GM19452 (cell line): ENCODE results near the gene MEGF11.

Experiments
- ATAC-seq: cut with Tn5 transposase; IDR thresholded peaks from one replicate; pipeline ENCODE4 v1.9.1; 2021; ENCODE audit not compliant: unreplicated experiment

Gene MEGF11

DNA sequence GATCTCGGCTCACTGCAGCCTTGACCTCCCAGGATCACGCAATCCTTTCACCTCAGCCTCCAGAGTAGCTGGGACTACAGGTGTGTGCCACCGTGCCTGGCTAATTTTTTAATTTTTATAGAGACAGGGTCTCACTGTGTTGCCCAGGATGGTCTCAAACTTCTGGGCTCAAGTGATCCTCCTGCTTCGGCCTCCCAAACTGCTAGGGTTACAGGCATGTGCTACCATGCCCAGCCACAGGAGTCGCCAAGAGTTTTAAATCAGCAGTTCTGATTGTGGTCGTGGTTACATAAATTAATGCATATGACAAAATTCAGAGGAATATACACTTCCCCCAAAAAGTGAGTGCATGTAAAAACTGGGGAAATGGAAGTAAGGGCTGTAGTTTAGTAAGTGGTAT, 32.9 kb downstream of the MEGF11 start:
- ATAC-seq = no peak

GRCh38 chr15:66219339-66219738, 34.2 kb downstream of the MEGF11 start:
- no peak for ATAC-seq

GRCh38 chr15:66216806-66217205, 36.7 kb downstream of the MEGF11 start:
- ATAC-seq = no peak

DNA sequence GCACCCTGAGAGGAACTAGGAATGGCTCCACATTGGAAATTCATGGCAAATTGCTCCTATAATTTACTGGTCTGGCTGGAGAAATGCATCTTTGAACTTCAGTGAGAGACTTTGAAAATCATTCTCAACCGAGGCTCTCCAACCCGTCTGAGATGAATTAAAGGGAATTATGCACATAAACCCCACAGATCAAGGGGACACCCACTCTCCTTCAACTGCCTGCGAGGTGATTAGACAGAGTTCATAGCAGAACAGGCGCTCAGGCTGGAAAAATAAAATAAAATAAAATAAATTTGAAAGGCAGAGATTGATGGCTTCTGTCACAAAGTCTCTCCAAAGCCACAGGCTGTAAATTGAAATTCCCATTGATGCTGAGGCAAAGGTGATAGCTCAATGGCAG, 37.7 kb downstream of the MEGF11 start:
- ATAC-seq = no peak

GRCh38 chr15:66214246-66214645, 39.3 kb downstream of the MEGF11 start:
- no peak for ATAC-seq

DNA sequence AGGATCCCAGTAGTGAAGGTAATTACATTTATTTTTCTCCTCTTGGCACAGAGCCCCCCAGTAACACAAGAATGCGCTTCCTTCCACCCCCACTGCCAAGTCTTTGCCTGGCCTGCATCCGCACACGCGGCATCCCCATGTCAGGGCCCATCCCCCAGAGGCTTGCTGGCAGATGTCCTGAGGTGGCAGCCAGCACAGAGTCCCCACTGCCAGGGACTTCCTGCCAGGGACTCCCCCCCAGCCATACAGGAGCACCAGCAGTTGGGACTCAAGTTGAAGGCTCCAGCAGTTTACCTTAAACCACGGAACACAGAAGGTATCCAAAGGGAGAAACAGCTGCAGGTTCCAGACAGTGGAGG, 41.0 kb downstream of the MEGF11 start:
- ATAC-seq = no peak

DNA sequence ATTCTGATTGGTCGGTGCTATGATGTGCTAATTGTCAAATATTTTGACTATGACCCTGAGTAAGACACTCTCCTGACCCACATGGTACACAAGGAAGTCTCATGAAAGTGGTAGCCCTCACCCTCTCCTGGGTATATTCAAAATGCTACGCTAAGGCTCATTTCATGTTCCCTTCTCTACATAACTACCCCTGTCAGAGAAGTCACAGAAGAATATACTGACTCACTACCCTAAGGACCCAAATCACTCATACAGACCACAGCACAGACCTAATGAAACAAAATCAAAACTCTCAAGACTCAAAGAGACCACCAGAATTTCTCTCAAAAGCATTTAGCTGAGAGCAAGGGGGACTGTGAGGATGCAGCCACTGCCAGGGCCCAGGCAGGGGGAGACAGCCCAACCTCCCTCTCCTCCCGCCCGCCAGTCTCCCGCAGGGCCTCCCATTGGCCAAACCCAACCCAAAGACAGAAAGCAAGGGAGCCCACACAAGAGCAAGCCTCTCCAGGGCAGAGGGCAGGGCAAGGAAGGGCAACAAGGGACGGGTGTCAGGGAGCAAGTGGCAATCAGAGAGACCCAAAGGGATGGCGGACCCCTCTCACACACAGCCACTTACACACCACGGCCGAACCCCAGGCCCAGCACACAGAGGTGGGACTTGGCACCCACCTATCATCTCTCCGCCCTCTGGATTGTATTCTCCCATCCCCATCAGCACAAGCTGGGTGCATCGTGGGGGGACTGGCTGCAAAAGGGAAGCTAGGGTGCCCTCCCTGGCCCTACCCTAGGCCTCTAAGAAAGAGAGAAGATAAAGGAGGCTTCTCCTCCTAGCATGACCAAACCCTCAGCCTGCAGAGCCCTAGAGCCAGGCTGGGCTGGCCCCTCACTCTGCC, 41.6 kb downstream of the MEGF11 start:
- ATAC-seq = no peak

- ATAC-seq = no peak
Measured at GRCh38 chr15:66210684-66211083, 42.9 kb downstream of the MEGF11 start.

DNA sequence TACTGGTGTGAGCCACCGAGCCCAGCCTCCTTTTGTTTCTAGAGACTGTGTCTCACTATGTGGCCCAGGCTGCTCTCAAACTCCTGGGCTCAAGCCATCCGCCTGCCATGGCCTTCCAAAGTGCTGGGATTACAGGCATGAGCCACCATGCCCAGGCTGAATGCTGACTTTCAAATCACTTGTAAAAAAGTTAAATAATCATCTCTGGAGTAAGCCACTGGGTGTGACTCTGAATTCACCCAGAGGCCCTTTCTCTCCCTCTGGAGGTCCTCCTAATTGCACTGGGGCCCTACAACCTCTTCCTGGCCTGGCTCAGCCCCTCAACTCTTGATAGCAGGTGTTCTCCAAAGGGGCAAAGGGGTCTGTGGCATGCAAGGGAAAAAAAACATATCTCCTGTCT, 54.8 kb downstream of the MEGF11 start:
- no peak for ATAC-seq

DNA sequence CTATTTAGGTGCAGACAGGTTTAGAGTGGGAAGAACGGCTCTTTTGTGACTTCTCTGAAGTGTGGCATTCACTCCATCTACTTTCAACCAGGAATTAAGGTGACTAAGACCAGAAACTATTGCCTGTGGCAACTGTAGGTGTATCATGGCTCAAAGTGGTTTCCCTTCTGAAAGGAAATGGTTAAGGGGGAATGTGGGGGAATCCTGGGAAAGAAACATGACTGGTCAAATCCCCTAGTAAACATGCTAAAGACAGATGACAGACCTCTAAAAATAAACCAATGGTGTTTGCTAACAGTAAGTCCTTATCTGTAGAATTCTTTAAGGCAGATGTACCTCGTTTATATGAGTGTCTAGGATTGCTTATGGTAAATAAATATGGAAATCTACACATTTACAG, 56.9 kb downstream of the MEGF11 start:
- no peak for ATAC-seq

DNA sequence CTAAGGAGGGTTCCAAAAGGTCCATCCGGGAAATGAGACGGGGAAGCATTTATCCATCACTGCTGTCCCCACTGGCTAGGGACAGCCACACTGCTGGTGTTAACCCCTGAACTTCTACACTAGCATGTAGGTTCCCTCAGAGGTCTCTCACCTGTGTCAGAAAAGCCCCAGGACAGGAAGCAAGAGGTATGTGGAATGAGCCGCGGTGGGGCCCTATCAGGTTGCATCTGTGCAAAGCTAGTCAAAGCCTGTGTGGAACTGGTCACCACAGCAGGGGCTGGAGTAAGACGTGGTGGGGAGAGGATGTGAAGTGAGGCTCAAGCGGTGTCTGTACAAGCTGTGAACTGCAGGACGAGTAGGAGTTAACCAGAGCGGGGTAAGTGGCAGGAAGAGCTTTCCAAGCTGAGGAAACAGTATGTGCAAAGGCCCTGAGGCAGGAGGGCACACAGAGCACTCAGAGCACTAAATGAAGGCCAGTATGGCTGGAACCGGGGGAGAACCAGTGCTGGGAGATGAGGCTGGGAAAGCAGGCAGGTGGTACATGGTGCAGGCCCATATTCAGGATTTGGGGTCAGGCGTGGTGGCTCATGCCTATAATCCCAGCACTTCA, 57.8 kb downstream of the MEGF11 start:
- ATAC-seq = no peak

DNA sequence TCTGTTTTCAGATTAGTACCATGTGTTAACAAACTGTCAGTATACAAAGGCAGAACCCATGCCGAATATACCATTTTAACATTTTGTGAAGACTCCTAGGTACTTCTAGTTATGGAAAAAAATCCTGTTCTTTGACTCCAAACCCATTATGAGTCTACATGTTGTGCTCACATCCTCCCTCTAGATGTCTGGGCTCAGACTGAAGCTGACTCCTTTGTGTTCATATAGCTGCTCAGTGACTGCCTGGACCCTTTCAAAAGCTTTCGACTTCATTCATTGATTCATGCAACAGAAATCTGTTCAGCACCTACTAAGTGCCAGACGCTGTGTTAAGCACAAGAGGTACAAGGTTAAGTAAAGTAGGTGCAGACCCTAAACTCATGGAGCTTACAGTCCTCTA, 60.5 kb downstream of the MEGF11 start:
- no peak for ATAC-seq

- no peak for ATAC-seq
Measured at GRCh38 chr15:66190746-66191145, 62.8 kb downstream of the MEGF11 start.

- ATAC-seq = no peak
Measured at GRCh38 chr15:66189291-66189690, 64.3 kb downstream of the MEGF11 start.

- ATAC-seq = no peak
Measured at GRCh38 chr15:66188464-66188863, 65.1 kb downstream of the MEGF11 start.

- ATAC-seq = no peak
Measured at GRCh38 chr15:66187271-66187670, 66.3 kb downstream of the MEGF11 start.

- no peak for ATAC-seq
Measured at GRCh38 chr15:66186049-66186825, 67.3 kb downstream of the MEGF11 start.

- no peak for ATAC-seq
Measured at GRCh38 chr15:66184936-66185790, 68.4 kb downstream of the MEGF11 start.

DNA sequence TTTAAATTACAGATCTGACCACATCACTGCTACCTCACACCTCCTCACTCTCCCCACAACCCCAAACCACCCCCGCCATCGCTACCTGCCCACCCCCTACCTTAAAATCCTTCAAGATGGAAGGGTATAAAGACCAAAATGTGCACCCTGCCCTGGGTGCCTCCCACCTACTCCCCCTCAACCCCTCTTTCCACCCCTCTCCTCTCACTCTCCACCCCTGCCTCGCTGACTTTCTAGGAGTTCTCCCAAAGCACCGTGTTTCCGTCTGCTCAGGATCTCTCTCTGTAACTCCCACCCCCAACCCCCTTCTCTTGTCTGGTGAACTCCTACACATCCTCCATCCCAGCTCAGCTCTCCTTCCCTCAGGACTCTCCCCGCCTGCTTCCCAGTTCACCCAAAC, 69.1 kb downstream of the MEGF11 start:
- ATAC-seq = no peak

DNA sequence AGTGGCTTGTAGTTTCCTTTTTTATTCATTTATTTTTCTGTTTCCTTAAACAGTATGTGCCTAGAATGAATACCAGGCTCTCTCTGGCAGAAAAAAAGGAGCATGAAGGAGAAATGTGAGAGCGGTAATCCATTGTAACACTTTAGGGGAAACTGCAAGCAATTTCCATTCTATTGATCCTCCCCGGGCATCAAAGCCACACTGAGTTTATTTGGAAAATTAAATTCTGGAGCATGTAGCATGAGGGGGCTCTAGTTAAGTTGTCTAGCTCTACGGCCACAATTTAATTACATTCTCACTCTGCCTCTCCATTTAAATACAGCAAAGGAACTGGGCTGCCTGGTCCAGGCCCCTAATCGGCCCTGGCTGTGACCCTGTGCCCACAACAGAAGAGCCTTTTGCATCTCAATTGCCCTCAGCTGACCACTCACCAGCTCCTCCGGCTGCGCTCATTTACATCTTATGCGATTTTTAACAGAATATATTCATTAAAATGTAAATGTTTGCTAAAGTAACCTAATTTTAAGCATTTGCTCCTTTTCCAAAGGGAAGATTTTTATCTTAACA, 72.9 kb downstream of the MEGF11 start:
- no peak for ATAC-seq

DNA sequence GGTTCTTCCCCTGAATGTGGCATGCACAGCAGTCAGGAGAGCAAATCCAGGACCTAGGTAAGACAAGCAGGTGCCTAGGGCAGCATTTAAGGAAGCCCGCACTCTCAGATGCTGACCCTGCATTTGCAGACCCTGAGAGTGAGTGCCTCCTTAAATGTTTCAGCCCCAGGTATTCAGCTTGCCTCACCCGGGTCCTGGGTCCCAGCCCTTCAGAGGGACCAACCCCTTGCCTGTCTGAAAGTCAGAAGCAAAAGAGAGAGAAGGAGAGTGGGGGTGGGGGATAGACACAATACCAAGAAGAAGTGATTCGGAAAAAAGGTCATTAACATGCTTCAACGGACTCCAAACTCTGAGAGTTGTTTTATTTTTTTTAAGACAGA, 75.0 kb downstream of the MEGF11 start:
- ATAC-seq = no peak
